NCI-H1092 (cell line): ENCODE results near the gene CEP41.

Source experiments
- DNase-seq: peaks from one replicate; lab custom pipeline; 2025; lab: John Stamatoyannopoulos, UW

Gene CEP41

GRCh38 chr7:130440527-130441365 is at the start of gene CEP41:
Gene CEP41, minus strand, starts transcription at chr7:130441016. Its CDS starts 50 bp downstream, at chr7:130440966.
- DNase-seq, result peak; percentile 99

- DNase-seq, result no peak
Observed at GRCh38 chr7:130490311-130490791, 49.5 kb upstream of the CEP41 start.

- no peak for DNase-seq
Observed at GRCh38 chr7:130489140-130489983, 48.5 kb upstream of the CEP41 start.

- DNase-seq, result no peak
Observed at GRCh38 chr7:130488392-130489139, 47.8 kb upstream of the CEP41 start.

GRCh38 chr7:130486954-130487436 is 46.2 kb upstream of the CEP41 start:
- DNase-seq, result no peak

GRCh38 chr7:130486114-130486953 is 45.5 kb upstream of the CEP41 start:
- DNase-seq, result peak; percentile 64

- no peak for DNase-seq
Observed at GRCh38 chr7:130485734-130486113, 44.9 kb upstream of the CEP41 start.

- DNase-seq, result no peak
Observed at GRCh38 chr7:130483031-130483430, 42.2 kb upstream of the CEP41 start.

- DNase-seq, result no peak
Observed at GRCh38 chr7:130481898-130482297, 41.1 kb upstream of the CEP41 start.

- no peak for DNase-seq
Observed at GRCh38 chr7:130479716-130480400, 39.0 kb upstream of the CEP41 start.

- no peak for DNase-seq
Observed at GRCh38 chr7:130478991-130479390, 38.2 kb upstream of the CEP41 start.

- peak; percentile 52 for DNase-seq
Observed at GRCh38 chr7:130476297-130477150, 35.7 kb upstream of the CEP41 start.

GRCh38 chr7:130475776-130476175 is 35.0 kb upstream of the CEP41 start:
- DNase-seq, result peak; percentile 75

GRCh38 chr7:130473876-130474275 is 33.1 kb upstream of the CEP41 start:
- peak; percentile 36 for DNase-seq

GRCh38 chr7:130473289-130473688 is 32.5 kb upstream of the CEP41 start:
- DNase-seq, result no peak

GRCh38 chr7:130471974-130472373 is 31.2 kb upstream of the CEP41 start:
- no peak for DNase-seq

GRCh38 chr7:130468612-130469011 is 27.8 kb upstream of the CEP41 start:
- DNase-seq, result no peak

- no peak for DNase-seq
Observed at GRCh38 chr7:130463553-130464434, 23.0 kb upstream of the CEP41 start.
